ENCODE results near the gene NPHP4.

NPHP4 gene

DNA sequence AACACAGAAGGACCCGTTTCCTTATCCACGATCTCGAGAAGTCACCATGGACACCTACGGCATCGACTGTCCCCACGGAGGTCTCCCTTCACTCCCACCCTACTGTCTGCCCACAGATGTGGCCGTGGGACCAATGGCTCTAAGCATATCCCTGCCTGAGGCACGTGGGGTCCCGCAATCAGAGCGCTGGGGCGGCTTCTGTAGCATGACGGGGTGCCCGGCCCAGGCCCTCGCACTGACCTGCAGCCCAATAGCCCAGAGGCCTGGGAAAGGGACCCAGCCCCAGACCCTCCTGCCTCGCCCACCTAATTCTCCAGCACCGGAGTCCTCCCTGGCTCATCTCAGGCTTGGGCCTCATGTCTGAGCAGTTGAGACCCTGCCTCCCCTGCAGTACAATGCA is 132.5 kb downstream of the NPHP4 start:
- Histone ChIP-seq H4K8ac (ENCODE audit: low read depth, low read length) (no peak overlapping the region), H3K56ac (ENCODE audit: low read length) (no peak overlapping the region), H2BK5ac (ENCODE audit: low read length) (no peak overlapping the region), H3K4me3 (ENCODE audit: low read length) (no peak overlapping the region), H3K4ac (ENCODE audit: low read depth, low read length) (no peak overlapping the region), H3K36me3 (ENCODE audit: control insufficient read depth, insufficient read depth, low read length) (no peaks in the 10 kb centered on the region), H2BK15ac (replicated peaks; ENCODE audit: low read depth) (no peak overlapping the region), H3K18ac (ENCODE audit: low read length) (no peak overlapping the region), H3K23ac (ENCODE audit: low read length) (no peak overlapping the region), H3K4me2 (ENCODE audit: low read length) (no peak overlapping the region), H3K9ac (ENCODE audit: low read length) (no peak overlapping the region), H3K79me1 (ENCODE audit: low read length) (no peaks in the 10 kb centered on the region), H4K5ac (ENCODE audit: low read length) (no peak overlapping the region), H3K27me3 (ENCODE audit: insufficient read depth, low read length, poor library complexity) (no peaks in the 10 kb centered on the region), H2AK5ac (ENCODE audit: low read length) (no peak overlapping the region), H3K79me2 (ENCODE audit: control insufficient read depth, insufficient read depth, low read length) (no peaks in the 10 kb centered on the region), H2BK120ac (ENCODE audit: low read depth, low read length) (no peak overlapping the region), H3K27ac (ENCODE audit: low read depth, low read length) (no peak overlapping the region), H3K4me1 (ENCODE audit: control insufficient read depth, low read depth, low read length) (no peaks in the 10 kb centered on the region)
- no peak for DNase-seq
- WGBS (ENCODE audit: extremely low coverage, insufficient coverage, low lambda C conversion rate) = no CpG with 5 or more reads among the region's 16 CpGs

DNA sequence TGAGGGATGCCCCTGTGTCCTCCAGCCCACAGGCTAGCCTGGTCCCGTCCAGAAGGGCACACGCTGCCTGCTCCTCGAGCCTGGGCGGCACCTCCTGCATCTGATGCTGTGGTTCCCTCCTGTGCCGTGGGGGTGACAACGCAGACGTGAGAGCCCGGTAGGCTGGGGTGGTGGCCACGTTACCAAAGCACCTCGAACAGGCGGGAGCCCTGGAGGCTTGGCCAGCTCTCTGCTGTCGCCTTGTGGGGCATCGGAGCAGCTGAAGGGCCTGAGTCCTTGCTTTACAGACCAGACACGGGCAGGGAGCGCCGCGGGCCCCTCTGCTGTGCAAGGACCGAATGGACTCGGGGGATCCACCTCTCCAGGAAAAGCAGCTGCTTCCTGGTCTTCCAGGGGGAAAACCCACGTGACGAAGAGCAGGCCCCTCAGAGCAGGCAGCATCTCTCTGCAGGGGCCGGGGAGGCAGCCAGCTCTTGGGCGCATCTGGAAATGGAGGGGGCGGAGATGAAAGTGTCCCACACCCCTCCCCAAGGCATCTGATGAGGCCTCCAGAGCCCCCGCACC is 133.3 kb downstream of the NPHP4 start:
- H3K4me2 ChIP-seq (ENCODE audit: low read length) = no peak overlapping the region
- no peak overlapping the region for H3K18ac ChIP-seq (ENCODE audit: low read length)
- no peak overlapping the region for H4K5ac ChIP-seq (ENCODE audit: low read length)
- H3K27me3 ChIP-seq (ENCODE audit: insufficient read depth, low read length, poor library complexity) = no peaks in the 10 kb centered on the region
- H2BK120ac ChIP-seq (ENCODE audit: low read depth, low read length) = no peak overlapping the region
- DNase-seq = peak; percentile 26
- no peak overlapping the region for H3K9ac ChIP-seq (ENCODE audit: low read length)
- no peak overlapping the region for H2BK15ac ChIP-seq (replicated peaks; ENCODE audit: low read depth)
- no peaks in the 10 kb centered on the region for H3K4me1 ChIP-seq (ENCODE audit: control insufficient read depth, low read depth, low read length)
- H3K56ac ChIP-seq (ENCODE audit: low read length) = no peak overlapping the region
- H3K4ac ChIP-seq (ENCODE audit: low read depth, low read length) = no peak overlapping the region
- H3K4me3 ChIP-seq (ENCODE audit: low read length) = no peak overlapping the region
- no peaks in the 10 kb centered on the region for H3K79me2 ChIP-seq (ENCODE audit: control insufficient read depth, insufficient read depth, low read length)
- no peaks in the 10 kb centered on the region for H3K36me3 ChIP-seq (ENCODE audit: control insufficient read depth, insufficient read depth, low read length)
- no CpG with 5 or more reads among the region's 25 CpGs for WGBS (ENCODE audit: extremely low coverage, insufficient coverage, low lambda C conversion rate)
- H3K27ac ChIP-seq (ENCODE audit: low read depth, low read length) = no peak overlapping the region
- no peak overlapping the region for H2BK5ac ChIP-seq (ENCODE audit: low read length)
- H4K8ac ChIP-seq (ENCODE audit: low read depth, low read length) = no peak overlapping the region
- H2AK5ac ChIP-seq (ENCODE audit: low read length) = no peak overlapping the region
- H3K79me1 ChIP-seq (ENCODE audit: low read length) = no peaks in the 10 kb centered on the region
- H3K23ac ChIP-seq (ENCODE audit: low read length) = peak overlapping the region; percentile 1

DNA sequence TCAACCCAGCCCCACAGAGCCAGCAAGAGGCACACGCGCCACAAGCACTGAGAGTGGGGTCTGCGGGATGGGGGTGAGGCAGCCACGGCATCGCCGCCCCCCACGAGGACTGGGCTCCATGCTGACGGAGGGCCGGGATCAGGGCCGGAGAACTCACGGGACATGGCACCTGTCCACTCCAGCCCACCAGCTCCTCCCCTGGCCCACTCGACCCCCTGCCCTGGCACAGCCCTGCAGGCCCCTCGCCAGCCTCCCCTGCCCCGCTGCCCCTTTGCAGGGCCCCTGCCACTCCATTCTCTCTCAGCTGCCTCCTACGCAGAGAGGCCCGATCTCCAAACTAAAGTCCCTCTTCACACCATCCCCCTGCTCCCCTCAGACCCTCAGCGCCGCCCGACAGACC is 134.0 kb downstream of the NPHP4 start:
- Histone ChIP-seq H2BK120ac (ENCODE audit: low read depth, low read length) (no peak overlapping the region), H3K9ac (ENCODE audit: low read length) (no peak overlapping the region), H4K5ac (ENCODE audit: low read length) (no peak overlapping the region), H3K23ac (ENCODE audit: low read length) (no peak overlapping the region), H2AK5ac (ENCODE audit: low read length) (no peak overlapping the region), H3K27ac (ENCODE audit: low read depth, low read length) (no peak overlapping the region), H3K56ac (ENCODE audit: low read length) (no peak overlapping the region), H3K18ac (ENCODE audit: low read length) (no peak overlapping the region), H3K4me1 (ENCODE audit: control insufficient read depth, low read depth, low read length) (no peaks in the 10 kb centered on the region), H2BK5ac (ENCODE audit: low read length) (no peak overlapping the region), H3K36me3 (ENCODE audit: control insufficient read depth, insufficient read depth, low read length) (no peaks in the 10 kb centered on the region), H3K4me2 (ENCODE audit: low read length) (no peak overlapping the region), H3K4ac (ENCODE audit: low read depth, low read length) (no peak overlapping the region), H3K79me2 (ENCODE audit: control insufficient read depth, insufficient read depth, low read length) (no peaks in the 10 kb centered on the region), H3K4me3 (ENCODE audit: low read length) (no peak overlapping the region), H2BK15ac (replicated peaks; ENCODE audit: low read depth) (no peak overlapping the region), H3K27me3 (ENCODE audit: insufficient read depth, low read length, poor library complexity) (no peaks in the 10 kb centered on the region), H3K79me1 (ENCODE audit: low read length) (no peaks in the 10 kb centered on the region), H4K8ac (ENCODE audit: low read depth, low read length) (no peak overlapping the region)
- no CpG with 5 or more reads among the region's 19 CpGs for WGBS (ENCODE audit: extremely low coverage, insufficient coverage, low lambda C conversion rate)
- no peak for DNase-seq

DNA sequence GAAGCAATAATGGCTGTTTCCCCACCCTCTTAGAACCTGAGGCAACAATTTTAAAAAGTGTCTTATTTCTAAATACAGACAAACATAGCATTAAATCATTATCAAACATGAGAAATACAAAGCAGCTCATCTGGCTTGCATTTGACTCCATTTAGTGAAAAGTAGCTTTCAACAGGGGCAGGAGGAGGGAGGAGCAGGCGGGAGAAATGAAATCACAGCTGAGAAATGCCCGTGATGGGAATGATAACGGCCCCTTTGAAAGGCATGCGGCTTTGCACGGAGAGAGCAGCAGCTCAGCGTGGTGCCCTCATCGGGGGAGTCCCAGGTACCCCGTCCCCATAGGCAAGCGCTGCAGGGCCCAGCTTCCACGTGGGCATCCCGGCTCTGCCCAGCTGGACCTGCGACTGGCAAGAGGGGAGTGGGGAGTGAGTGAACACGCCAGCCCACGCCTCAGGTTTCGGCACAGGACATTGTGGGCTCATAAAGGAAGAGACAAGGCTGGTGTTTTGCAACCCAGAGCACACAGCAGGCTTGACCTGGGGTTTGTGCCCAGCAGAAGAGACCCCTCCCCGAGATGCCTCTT is 134.6 kb downstream of the NPHP4 start:
- no peak overlapping the region for H3K9ac ChIP-seq (ENCODE audit: low read length)
- no peaks in the 10 kb centered on the region for H3K79me2 ChIP-seq (ENCODE audit: control insufficient read depth, insufficient read depth, low read length)
- no CpG with 5 or more reads among the region's 16 CpGs for WGBS (ENCODE audit: extremely low coverage, insufficient coverage, low lambda C conversion rate)
- no peak overlapping the region for H3K4me3 ChIP-seq (ENCODE audit: low read length)
- H3K18ac ChIP-seq (ENCODE audit: low read length) = no peak overlapping the region
- H3K4me2 ChIP-seq (ENCODE audit: low read length) = no peak overlapping the region
- H3K4ac ChIP-seq (ENCODE audit: low read depth, low read length) = no peak overlapping the region
- H3K23ac ChIP-seq (ENCODE audit: low read length) = no peak overlapping the region
- H3K56ac ChIP-seq (ENCODE audit: low read length) = no peak overlapping the region
- H3K27me3 ChIP-seq (ENCODE audit: insufficient read depth, low read length, poor library complexity) = no peaks in the 10 kb centered on the region
- H4K5ac ChIP-seq (ENCODE audit: low read length) = no peak overlapping the region
- no peaks in the 10 kb centered on the region for H3K36me3 ChIP-seq (ENCODE audit: control insufficient read depth, insufficient read depth, low read length)
- DNase-seq = peak; percentile 64
- no peaks in the 10 kb centered on the region for H3K4me1 ChIP-seq (ENCODE audit: control insufficient read depth, low read depth, low read length)
- H2BK5ac ChIP-seq (ENCODE audit: low read length) = no peak overlapping the region
- no peak overlapping the region for H4K8ac ChIP-seq (ENCODE audit: low read depth, low read length)
- no peaks in the 10 kb centered on the region for H3K79me1 ChIP-seq (ENCODE audit: low read length)
- no peak overlapping the region for H2BK15ac ChIP-seq (replicated peaks; ENCODE audit: low read depth)
- no peak overlapping the region for H3K27ac ChIP-seq (ENCODE audit: low read depth, low read length)
- H2AK5ac ChIP-seq (ENCODE audit: low read length) = no peak overlapping the region
- H2BK120ac ChIP-seq (ENCODE audit: low read depth, low read length) = no peak overlapping the region

DNA sequence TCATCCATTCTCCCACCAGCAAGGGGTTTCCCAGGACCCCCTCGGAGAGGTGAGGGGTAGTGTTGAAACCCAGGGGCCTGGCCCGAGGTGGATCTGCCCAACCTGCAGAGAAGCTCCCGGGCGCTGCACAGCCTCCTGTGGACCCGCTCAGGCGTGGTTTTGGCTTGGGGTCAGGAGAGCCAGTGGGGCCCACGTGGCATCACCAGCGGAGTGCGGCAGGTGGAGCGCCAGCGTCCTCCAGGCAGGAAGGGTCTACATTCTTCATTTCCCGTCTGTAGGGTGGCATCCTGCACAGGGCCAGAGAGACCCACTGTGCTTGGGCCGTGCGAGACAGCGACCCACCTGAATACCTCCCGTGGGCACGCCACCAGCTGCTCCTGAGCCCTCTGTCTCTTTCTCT is 135.2 kb downstream of the NPHP4 start:
- no peak overlapping the region for H3K4ac ChIP-seq (ENCODE audit: low read depth, low read length)
- no peak overlapping the region for H2AK5ac ChIP-seq (ENCODE audit: low read length)
- no peak overlapping the region for H3K23ac ChIP-seq (ENCODE audit: low read length)
- H3K56ac ChIP-seq (ENCODE audit: low read length) = no peak overlapping the region
- H4K5ac ChIP-seq (ENCODE audit: low read length) = no peak overlapping the region
- no peak overlapping the region for H3K18ac ChIP-seq (ENCODE audit: low read length)
- H3K79me2 ChIP-seq (ENCODE audit: control insufficient read depth, insufficient read depth, low read length) = no peaks in the 10 kb centered on the region
- no peak overlapping the region for H3K27ac ChIP-seq (ENCODE audit: low read depth, low read length)
- H2BK15ac ChIP-seq (replicated peaks; ENCODE audit: low read depth) = no peak overlapping the region
- WGBS (ENCODE audit: extremely low coverage, insufficient coverage, low lambda C conversion rate) = no CpG with 5 or more reads among the region's 17 CpGs
- no peak overlapping the region for H2BK5ac ChIP-seq (ENCODE audit: low read length)
- H3K4me3 ChIP-seq (ENCODE audit: low read length) = no peak overlapping the region
- H3K4me2 ChIP-seq (ENCODE audit: low read length) = no peak overlapping the region
- no peak for DNase-seq
- H3K9ac ChIP-seq (ENCODE audit: low read length) = no peak overlapping the region
- no peaks in the 10 kb centered on the region for H3K27me3 ChIP-seq (ENCODE audit: insufficient read depth, low read length, poor library complexity)
- H3K79me1 ChIP-seq (ENCODE audit: low read length) = no peaks in the 10 kb centered on the region
- H3K4me1 ChIP-seq (ENCODE audit: control insufficient read depth, low read depth, low read length) = no peaks in the 10 kb centered on the region
- no peaks in the 10 kb centered on the region for H3K36me3 ChIP-seq (ENCODE audit: control insufficient read depth, insufficient read depth, low read length)
- H4K8ac ChIP-seq (ENCODE audit: low read depth, low read length) = no peak overlapping the region
- no peak overlapping the region for H2BK120ac ChIP-seq (ENCODE audit: low read depth, low read length)

DNA sequence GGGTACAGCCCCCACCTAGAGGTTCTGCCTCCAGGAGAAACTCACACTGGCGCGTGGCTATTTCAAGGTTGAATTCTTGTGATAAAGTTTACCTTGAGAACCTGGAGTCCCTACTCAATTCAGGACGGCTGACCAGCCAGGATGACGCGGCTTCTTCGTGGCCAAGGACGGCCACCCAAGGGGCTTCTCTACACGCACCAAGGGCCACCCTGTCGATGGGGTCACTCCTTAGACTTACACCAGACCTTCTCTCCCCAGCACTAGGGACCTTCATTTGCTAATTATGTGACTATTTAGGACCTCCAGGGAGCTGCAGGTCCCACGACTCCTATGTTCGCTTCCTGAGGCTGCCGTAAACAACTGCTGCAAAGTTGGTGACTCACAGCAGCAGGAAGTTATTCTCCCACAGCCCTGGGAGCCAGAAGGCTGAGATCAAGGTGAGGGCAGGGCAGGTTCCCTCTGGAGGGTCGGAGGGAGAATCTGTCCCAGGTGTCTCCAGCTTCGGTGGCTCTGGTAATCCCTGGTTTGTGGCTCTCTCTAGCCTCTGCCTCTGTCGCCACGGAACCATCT is 135.9 kb downstream of the NPHP4 start:
- Histone ChIP-seq H3K27me3 (ENCODE audit: insufficient read depth, low read length, poor library complexity) (no peaks in the 10 kb centered on the region), H3K4me3 (ENCODE audit: low read length) (no peak overlapping the region), H2AK5ac (ENCODE audit: low read length) (no peak overlapping the region), H3K36me3 (ENCODE audit: control insufficient read depth, insufficient read depth, low read length) (no peaks in the 10 kb centered on the region), H3K18ac (ENCODE audit: low read length) (no peak overlapping the region), H2BK120ac (ENCODE audit: low read depth, low read length) (no peak overlapping the region), H3K4me1 (ENCODE audit: control insufficient read depth, low read depth, low read length) (no peaks in the 10 kb centered on the region), H3K79me2 (ENCODE audit: control insufficient read depth, insufficient read depth, low read length) (no peaks in the 10 kb centered on the region), H3K4me2 (ENCODE audit: low read length) (no peak overlapping the region), H3K4ac (ENCODE audit: low read depth, low read length) (no peak overlapping the region), H2BK5ac (ENCODE audit: low read length) (no peak overlapping the region), H3K27ac (ENCODE audit: low read depth, low read length) (no peak overlapping the region), H3K9ac (ENCODE audit: low read length) (no peak overlapping the region), H4K5ac (ENCODE audit: low read length) (no peak overlapping the region), H4K8ac (ENCODE audit: low read depth, low read length) (no peak overlapping the region), H3K56ac (ENCODE audit: low read length) (no peak overlapping the region), H2BK15ac (replicated peaks; ENCODE audit: low read depth) (no peak overlapping the region), H3K79me1 (ENCODE audit: low read length) (no peaks in the 10 kb centered on the region), H3K23ac (ENCODE audit: low read length) (no peak overlapping the region)
- peak; percentile 83 for DNase-seq
- no CpG with 5 or more reads among the region's 16 CpGs for WGBS (ENCODE audit: extremely low coverage, insufficient coverage, low lambda C conversion rate)
